ENCODE measurements around the gene LSAMP.
"Not testable (repeated sequence)": the region's sequence is repeated elsewhere in the genome, so short reads cannot be mapped to it uniquely, and the experiment has no call there.

Gene LSAMP

DNA sequence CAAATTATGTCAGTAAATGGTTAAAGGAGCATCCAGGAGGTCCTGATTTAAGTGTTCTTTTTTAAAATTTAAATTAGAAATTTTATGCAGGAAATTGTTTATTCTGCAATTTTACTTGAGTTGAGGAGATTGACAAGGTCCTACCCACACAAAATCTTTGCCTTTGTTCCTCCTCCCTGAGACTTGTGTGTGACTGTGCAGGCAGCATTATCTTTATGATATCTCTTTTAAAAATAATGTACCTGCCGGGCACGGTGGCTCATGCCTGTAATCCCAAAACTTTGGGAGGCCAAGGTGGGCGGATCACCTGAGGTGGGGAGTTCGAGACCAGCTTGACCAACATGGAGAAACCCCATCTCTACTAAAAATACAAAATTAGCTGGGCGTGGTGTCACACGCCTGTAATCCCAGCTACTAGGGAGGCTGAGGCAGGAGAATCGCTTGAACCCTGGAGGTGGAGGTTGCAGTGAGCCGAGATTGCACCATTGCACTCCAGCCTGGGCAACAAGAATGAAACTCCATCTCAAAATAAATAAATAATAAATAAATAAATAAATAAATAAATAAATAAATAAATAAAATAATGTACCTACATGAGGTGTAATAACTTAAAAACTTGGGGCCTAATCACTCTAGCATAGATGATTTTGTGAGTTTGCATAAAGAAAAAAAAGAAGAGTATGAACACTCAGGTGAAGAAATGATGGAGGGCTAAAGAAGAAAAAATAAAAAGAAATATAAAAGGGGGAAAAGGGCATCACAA is 374.6 kb downstream of the LSAMP start:
- not testable (repeated sequence) for H3K9me3 ChIP-seq (ENCODE audit: control insufficient read depth, insufficient read depth, low read length); H3K4me1 ChIP-seq (ENCODE audit: insufficient read depth, low read length); H3K36me3 ChIP-seq (ENCODE audit: insufficient read depth, low read length); H3K9ac ChIP-seq (ENCODE audit: low read depth, low read length)

DNA sequence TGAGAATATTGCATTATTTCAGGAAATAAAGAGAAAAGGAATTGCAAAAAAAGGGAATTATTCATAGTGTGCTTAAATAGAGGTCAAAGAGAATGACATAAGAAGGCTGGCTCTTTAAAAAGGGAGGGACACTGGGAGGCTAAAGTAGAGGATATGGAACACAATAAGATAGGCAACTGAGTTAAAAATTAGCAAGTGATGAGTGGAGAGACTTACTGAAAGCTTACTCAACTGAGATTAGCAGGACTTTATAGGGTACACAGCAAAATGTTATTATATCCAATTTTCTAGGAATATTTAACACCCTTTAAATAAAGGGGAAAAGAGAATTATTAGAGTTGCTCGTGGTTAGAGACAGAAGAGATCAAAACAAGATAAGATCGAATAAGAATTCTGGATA is 375.2 kb downstream of the LSAMP start:
- no peaks in the 10 kb centered on the region for H3K4me1 ChIP-seq (ENCODE audit: insufficient read depth, low read length)
- H3K36me3 ChIP-seq (ENCODE audit: insufficient read depth, low read length) = no peaks in the 10 kb centered on the region
- H3K9me3 ChIP-seq (ENCODE audit: control insufficient read depth, insufficient read depth, low read length) = no peaks in the 10 kb centered on the region
- no peak overlapping the region for H3K9ac ChIP-seq (ENCODE audit: low read depth, low read length)

DNA sequence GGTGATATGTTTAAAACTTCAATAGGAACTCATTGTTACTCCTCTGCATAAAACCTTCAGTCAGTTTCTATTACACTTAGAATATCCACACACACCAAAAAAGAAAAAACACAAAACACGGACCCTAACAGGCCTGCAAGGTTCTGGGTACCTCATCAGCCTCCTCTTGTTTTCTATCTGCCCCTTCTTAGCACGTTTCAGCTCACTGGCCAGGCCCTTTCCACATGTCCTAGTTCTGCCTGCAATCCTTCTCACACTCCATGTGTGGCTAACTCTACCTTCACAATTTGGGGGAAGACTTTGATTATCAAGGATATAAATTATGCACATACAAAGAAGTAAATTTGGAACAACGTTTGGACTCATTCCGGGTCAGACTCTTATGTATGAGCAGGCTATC is 376.3 kb downstream of the LSAMP start:
- Histone ChIP-seq H3K9me3 (ENCODE audit: control insufficient read depth, insufficient read depth, low read length) (no peaks in the 10 kb centered on the region), H3K4me1 (ENCODE audit: insufficient read depth, low read length) (no peaks in the 10 kb centered on the region), H3K36me3 (ENCODE audit: insufficient read depth, low read length) (no peaks in the 10 kb centered on the region), H3K9ac (ENCODE audit: low read depth, low read length) (no peak overlapping the region)

GRCh38 chr3:116067326-116067725 is 378.0 kb downstream of the LSAMP start:
- H3K4me1 ChIP-seq (ENCODE audit: insufficient read depth, low read length) = no peaks in the 10 kb centered on the region
- no peaks in the 10 kb centered on the region for H3K36me3 ChIP-seq (ENCODE audit: insufficient read depth, low read length)
- H3K9me3 ChIP-seq (ENCODE audit: control insufficient read depth, insufficient read depth, low read length) = no peaks in the 10 kb centered on the region
- H3K9ac ChIP-seq (ENCODE audit: low read depth, low read length) = no peak overlapping the region

- Histone ChIP-seq H3K9me3 (ENCODE audit: control insufficient read depth, insufficient read depth, low read length) (no peaks in the 10 kb centered on the region), H3K36me3 (ENCODE audit: insufficient read depth, low read length) (no peaks in the 10 kb centered on the region), H3K4me1 (ENCODE audit: insufficient read depth, low read length) (peaks cover 3% of the 10 kb centered on the region; the same call in 1 of the 2 replicates), H3K9ac (ENCODE audit: low read depth, low read length) (no peak overlapping the region)
Observed at GRCh38 chr3:116065501-116065900, 379.8 kb downstream of the LSAMP start.

GRCh38 chr3:116064646-116065045 is 380.6 kb downstream of the LSAMP start:
- peaks cover 9% of the 10 kb centered on the region; the same call in 1 of the 2 replicates for H3K4me1 ChIP-seq (ENCODE audit: insufficient read depth, low read length)
- H3K9ac ChIP-seq (ENCODE audit: low read depth, low read length) = no peak overlapping the region
- no peaks in the 10 kb centered on the region for H3K36me3 ChIP-seq (ENCODE audit: insufficient read depth, low read length)

GRCh38 chr3:116059421-116060096 is 385.7 kb downstream of the LSAMP start:
- no peak overlapping the region for H3K9ac ChIP-seq (ENCODE audit: low read depth, low read length)
- H3K4me1 ChIP-seq (ENCODE audit: insufficient read depth, low read length) = peaks cover 14% of the 10 kb centered on the region; the same call in 1 of the 2 replicates
- no peaks in the 10 kb centered on the region for H3K9me3 ChIP-seq (ENCODE audit: control insufficient read depth, insufficient read depth, low read length)
- H3K36me3 ChIP-seq (ENCODE audit: insufficient read depth, low read length) = no peaks in the 10 kb centered on the region

More at GRCh38 chr3:116064646-116065045, 380.6 kb downstream of the LSAMP start:
- no peaks in the 10 kb centered on the region for H3K9me3 ChIP-seq (ENCODE audit: control insufficient read depth, insufficient read depth, low read length)

- H3K9ac ChIP-seq (ENCODE audit: low read depth, low read length) = no peak overlapping the region
- H3K9me3 ChIP-seq (ENCODE audit: control insufficient read depth, insufficient read depth, low read length) = no peaks in the 10 kb centered on the region
- peaks cover 14% of the 10 kb centered on the region; the same call in 1 of the 2 replicates for H3K4me1 ChIP-seq (ENCODE audit: insufficient read depth, low read length)
- H3K36me3 ChIP-seq (ENCODE audit: insufficient read depth, low read length) = no peaks in the 10 kb centered on the region
Observed at GRCh38 chr3:116058844-116059243, 386.4 kb downstream of the LSAMP start.

- H3K9ac ChIP-seq (ENCODE audit: low read depth, low read length) = no peak overlapping the region
- no peaks in the 10 kb centered on the region for H3K36me3 ChIP-seq (ENCODE audit: insufficient read depth, low read length)
- H3K9me3 ChIP-seq (ENCODE audit: control insufficient read depth, insufficient read depth, low read length) = no peaks in the 10 kb centered on the region
- H3K4me1 ChIP-seq (ENCODE audit: insufficient read depth, low read length) = peaks cover 14% of the 10 kb centered on the region; the same call in 1 of the 2 replicates
Observed at GRCh38 chr3:116057400-116058006, 387.8 kb downstream of the LSAMP start.

- no peaks in the 10 kb centered on the region for H3K36me3 ChIP-seq (ENCODE audit: insufficient read depth, low read length)
- H3K4me1 ChIP-seq (ENCODE audit: insufficient read depth, low read length) = peaks cover 13% of the 10 kb centered on the region; the same call in 1 of the 2 replicates
- H3K9me3 ChIP-seq (ENCODE audit: control insufficient read depth, insufficient read depth, low read length) = no peaks in the 10 kb centered on the region
- no peak overlapping the region for H3K9ac ChIP-seq (ENCODE audit: low read depth, low read length)
Observed at GRCh38 chr3:116056280-116056679, 389.0 kb downstream of the LSAMP start.

GRCh38 chr3:116053017-116053416 is 392.3 kb downstream of the LSAMP start:
- no peaks in the 10 kb centered on the region for H3K9me3 ChIP-seq (ENCODE audit: control insufficient read depth, insufficient read depth, low read length)
- H3K4me1 ChIP-seq (ENCODE audit: insufficient read depth, low read length) = peaks cover 16% of the 10 kb centered on the region; the same call in 1 of the 2 replicates
- H3K36me3 ChIP-seq (ENCODE audit: insufficient read depth, low read length) = no peaks in the 10 kb centered on the region
- no peak overlapping the region for H3K9ac ChIP-seq (ENCODE audit: low read depth, low read length)

- Histone ChIP-seq H3K9me3 (ENCODE audit: control insufficient read depth, insufficient read depth, low read length) (no peaks in the 10 kb centered on the region), H3K36me3 (ENCODE audit: insufficient read depth, low read length) (no peaks in the 10 kb centered on the region), H3K4me1 (ENCODE audit: insufficient read depth, low read length) (peaks cover 12% of the 10 kb centered on the region; the same call in 1 of the 2 replicates), H3K9ac (ENCODE audit: low read depth, low read length) (no peak overlapping the region)
Observed at GRCh38 chr3:116052602-116053001, 392.7 kb downstream of the LSAMP start.

DNA sequence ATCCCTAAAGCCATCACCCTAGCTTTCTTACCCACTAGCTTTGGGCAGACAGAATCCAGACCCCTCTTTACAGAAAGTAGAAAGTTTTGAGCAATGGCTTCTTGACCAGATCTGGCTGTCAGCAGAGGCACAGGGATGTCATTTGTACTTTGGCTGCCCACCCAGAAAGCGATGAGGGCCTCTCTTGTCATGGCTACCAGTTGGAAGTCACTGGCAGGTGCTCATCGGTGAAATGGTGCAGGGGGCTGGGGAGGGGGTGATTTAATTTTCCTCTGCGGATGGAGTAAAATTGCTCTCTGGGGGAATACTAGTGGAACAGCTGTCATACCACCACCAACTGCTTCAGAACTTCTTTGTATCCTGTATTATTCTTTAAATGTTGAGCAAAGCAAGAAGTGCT is 393.7 kb downstream of the LSAMP start:
- Histone ChIP-seq H3K36me3 (ENCODE audit: insufficient read depth, low read length) (no peaks in the 10 kb centered on the region), H3K4me1 (ENCODE audit: insufficient read depth, low read length) (peaks cover 11% of the 10 kb centered on the region; the same call in 1 of the 2 replicates), H3K9ac (ENCODE audit: low read depth, low read length) (no peak overlapping the region), H3K9me3 (ENCODE audit: control insufficient read depth, insufficient read depth, low read length) (no peaks in the 10 kb centered on the region)

DNA sequence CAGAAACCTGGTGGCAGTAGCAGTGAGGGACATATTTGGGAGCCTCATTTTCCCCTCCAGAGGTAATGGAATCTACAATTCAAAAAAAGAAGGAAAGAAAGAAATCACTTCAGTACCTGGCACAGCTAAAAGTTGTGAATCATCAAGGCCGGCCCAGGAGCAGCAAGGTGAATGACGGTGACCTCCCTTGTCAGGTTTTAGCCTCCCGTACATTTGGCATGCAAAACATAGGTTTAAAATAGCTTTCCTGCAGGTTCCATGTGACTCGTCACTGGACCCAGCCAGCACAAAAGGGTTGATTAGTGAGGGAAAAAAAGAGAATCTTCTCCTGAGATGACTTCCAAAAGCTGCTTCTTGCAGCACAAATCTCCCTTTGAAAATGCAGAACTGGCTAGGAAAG is 394.2 kb downstream of the LSAMP start:
- no peaks in the 10 kb centered on the region for H3K36me3 ChIP-seq (ENCODE audit: insufficient read depth, low read length)
- H3K9me3 ChIP-seq (ENCODE audit: control insufficient read depth, insufficient read depth, low read length) = no peaks in the 10 kb centered on the region
- no peak overlapping the region for H3K9ac ChIP-seq (ENCODE audit: low read depth, low read length)
- H3K4me1 ChIP-seq (ENCODE audit: insufficient read depth, low read length) = peaks cover 11% of the 10 kb centered on the region; the same call in 1 of the 2 replicates

Data from ES-I3 (cell line).